ENCODE results near the gene UNC5A. TPM values are rescaled to one million over a fixed set of nuclear protein-coding genes. Genes with fewer than 3 reads are reported as not detected.

The UNC5A gene
- total RNA-seq, 1 donor from 2014 or later: not detected

GRCh38 chr5:176774216-176775171, 35.9 kb upstream of the UNC5A start:
- no peak for DNase-seq

DNA sequence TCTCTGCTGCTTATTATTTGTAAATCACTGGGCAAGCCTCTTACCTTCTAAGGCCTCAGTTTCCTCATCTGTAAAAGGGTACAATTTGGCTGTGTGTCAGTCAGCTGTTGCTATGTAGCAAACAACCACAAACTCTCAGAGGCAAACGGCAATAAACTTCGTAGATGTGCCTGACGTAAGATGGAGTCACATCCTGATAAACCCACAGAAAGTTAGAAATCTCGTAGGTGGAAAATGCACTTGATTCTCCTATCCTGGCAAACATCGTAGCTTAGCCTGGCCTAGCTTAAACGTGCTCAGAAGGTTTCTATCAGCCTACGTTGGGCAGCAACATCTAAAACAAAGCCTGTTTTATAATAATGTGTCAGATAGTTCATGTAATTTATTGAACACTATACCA, 35.0 kb upstream of the UNC5A start:
- H3K27me3 Mint-ChIP-seq: peaks cover 22% of the 10 kb centered on the region
- H3K27ac Mint-ChIP-seq: no peak overlapping the region
- TF ChIP-seq, protein P1, sequence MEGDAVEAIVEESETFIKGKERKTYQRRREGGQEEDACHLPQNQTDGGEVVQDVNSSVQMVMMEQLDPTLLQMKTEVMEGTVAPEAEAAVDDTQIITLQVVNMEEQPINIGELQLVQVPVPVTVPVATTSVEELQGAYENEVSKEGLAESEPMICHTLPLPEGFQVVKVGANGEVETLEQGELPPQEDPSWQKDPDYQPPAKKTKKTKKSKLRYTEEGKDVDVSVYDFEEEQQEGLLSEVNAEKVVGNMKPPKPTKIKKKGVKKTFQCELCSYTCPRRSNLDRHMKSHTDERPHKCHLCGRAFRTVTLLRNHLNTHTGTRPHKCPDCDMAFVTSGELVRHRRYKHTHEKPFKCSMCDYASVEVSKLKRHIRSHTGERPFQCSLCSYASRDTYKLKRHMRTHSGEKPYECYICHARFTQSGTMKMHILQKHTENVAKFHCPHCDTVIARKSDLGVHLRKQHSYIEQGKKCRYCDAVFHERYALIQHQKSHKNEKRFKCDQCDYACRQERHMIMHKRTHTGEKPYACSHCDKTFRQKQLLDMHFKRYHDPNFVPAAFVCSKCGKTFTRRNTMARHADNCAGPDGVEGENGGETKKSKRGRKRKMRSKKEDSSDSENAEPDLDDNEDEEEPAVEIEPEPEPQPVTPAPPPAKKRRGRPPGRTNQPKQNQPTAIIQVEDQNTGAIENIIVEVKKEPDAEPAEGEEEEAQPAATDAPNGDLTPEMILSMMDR (IDR thresholded peaks at IDR 0.05): no peak
- ATAC-seq (ENCODE audit: low read depth): no peak
- no peak overlapping the region for H3K4me3 Mint-ChIP-seq
- H3K9me3 Mint-ChIP-seq: no peaks in the 10 kb centered on the region
- intact Hi-C loops (cut with micrococcal nuclease): no loop called here
- CTCF ChIA-PET: no interaction called here
- no peaks in the 10 kb centered on the region for H3K4me1 Mint-ChIP-seq
- no peaks in the 10 kb centered on the region for H3K36me3 Mint-ChIP-seq (ENCODE audit: low read depth)
- DNase-seq: no peak
- POLR2A ChIA-PET: no interaction called here

More at GRCh38 chr5:176774216-176775171, 35.9 kb upstream of the UNC5A start:
- Mint-ChIP-seq H3K4me1 (no peaks in the 10 kb centered on the region), H3K36me3 (ENCODE audit: low read depth) (no peaks in the 10 kb centered on the region), H3K27ac (no peak overlapping the region), H3K4me3 (no peak overlapping the region), H3K27me3 (peaks cover 23% of the 10 kb centered on the region), H3K9me3 (no peaks in the 10 kb centered on the region)
- ATAC-seq (ENCODE audit: low read depth): no peak
- CTCF ChIA-PET: no interaction called here
- POLR2A ChIA-PET: no interaction called here
- intact Hi-C loops (cut with micrococcal nuclease): no loop called here
- TF ChIP-seq, protein P1 (IDR thresholded peaks at IDR 0.05): no peak

DNA sequence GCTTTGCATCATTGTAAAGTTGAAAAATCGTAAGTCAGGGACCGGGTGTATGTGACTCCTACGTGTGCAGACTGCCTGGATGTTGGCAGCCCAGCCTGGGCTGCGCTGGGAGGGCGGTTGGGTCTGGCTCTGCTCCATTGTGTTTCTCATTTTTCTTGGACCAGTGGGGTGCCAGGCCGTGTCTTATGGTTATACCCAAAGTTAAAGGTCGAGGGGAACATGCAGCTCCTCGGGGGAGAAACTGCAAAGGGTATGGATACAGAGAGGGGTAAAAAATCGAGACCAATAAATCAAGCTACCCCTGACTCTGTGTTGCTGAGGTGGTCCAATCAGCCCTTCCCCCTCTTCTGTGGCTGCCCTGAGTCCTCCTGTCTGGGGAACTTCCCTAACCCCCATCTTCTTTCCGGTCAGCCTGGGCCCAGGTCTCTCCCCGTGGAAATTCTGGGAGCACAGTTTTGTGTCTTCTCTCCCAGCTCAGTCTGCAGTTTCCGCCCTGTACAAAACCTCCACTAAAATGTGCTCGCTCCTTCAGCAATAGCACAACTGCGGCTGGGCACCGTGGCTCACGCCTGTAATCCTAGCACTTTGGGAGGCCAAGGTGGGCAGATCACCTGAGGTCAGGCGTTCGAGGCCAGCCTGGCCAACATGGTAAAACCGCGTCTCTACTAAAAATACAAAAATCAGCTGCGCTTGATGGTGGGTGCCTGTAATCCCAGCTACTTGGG, 34.1 kb upstream of the UNC5A start:
- no peaks in the 10 kb centered on the region for H3K36me3 Mint-ChIP-seq (ENCODE audit: low read depth)
- intact Hi-C loops (cut with micrococcal nuclease): no loop called here
- DNase-seq (no peak), ATAC-seq (ENCODE audit: low read depth) (no peak)
- CTCF ChIA-PET: no interaction called here
- H3K9me3 Mint-ChIP-seq: no peaks in the 10 kb centered on the region
- H3K27me3 Mint-ChIP-seq: peaks cover 29% of the 10 kb centered on the region
- POLR2A ChIA-PET: no interaction called here
- no peak overlapping the region for H3K4me3 Mint-ChIP-seq
- TF ChIP-seq, protein P1 (IDR thresholded peaks at IDR 0.05): no peak
- no peak overlapping the region for H3K27ac Mint-ChIP-seq
- H3K4me1 Mint-ChIP-seq: no peaks in the 10 kb centered on the region

GRCh38 chr5:176776916-176777315, 33.4 kb upstream of the UNC5A start:
- Mint-ChIP-seq H3K9me3 (no peaks in the 10 kb centered on the region), H3K27ac (no peak overlapping the region), H3K36me3 (ENCODE audit: low read depth) (no peaks in the 10 kb centered on the region), H3K27me3 (peaks cover 30% of the 10 kb centered on the region), H3K4me3 (no peak overlapping the region), H3K4me1 (no peaks in the 10 kb centered on the region)
- POLR2A ChIA-PET: no interaction called here
- TF ChIP-seq, protein P1 (IDR thresholded peaks at IDR 0.05): no peak
- no peak for ATAC-seq (ENCODE audit: low read depth)
- CTCF ChIA-PET: no interaction called here
- DNase-seq: no peak
- intact Hi-C loops (cut with micrococcal nuclease): no loop called here

GRCh38 chr5:176778921-176779465, 31.4 kb upstream of the UNC5A start:
- Mint-ChIP-seq H3K27me3 (peaks cover 28% of the 10 kb centered on the region), H3K9me3 (no peaks in the 10 kb centered on the region), H3K4me3 (no peak overlapping the region), H3K36me3 (ENCODE audit: low read depth) (no peaks in the 10 kb centered on the region), H3K27ac (no peak overlapping the region), H3K4me1 (no peaks in the 10 kb centered on the region)
- ATAC-seq (ENCODE audit: low read depth): no peak
- DNase-seq: no peak
- intact Hi-C loops (cut with micrococcal nuclease): no loop called here
- ChIA-PET CTCF (no interaction called here), POLR2A (no interaction called here)
- TF ChIP-seq, protein P1 (IDR thresholded peaks at IDR 0.05): no peak

Measured in activated B cell treated with CpG ODN at 0.5 μM for 24 hours (primary cell).